Esophagus squamous epithelium (tissue), 4 donors: ENCODE measurements around the gene DLG5.

Source experiments
- POLR2A ChIP-seq, 4 donors: fragments of 450-650 bp; IDR thresholded peaks; one replicate each; pipeline ENCODE4 v1.6.1; 2017; ENCODE audit warnings: antibody characterized with exemption in 4 of 4, mild to moderate bottlenecking in 4 of 4, moderate library complexity in 3 of 4
- TF ChIP-seq, protein P1 (sequence below), 6 experiments: fragments of 450-650 bp in 4 of 6; fragments of 200-600 bp in 2 of 6; sonication (generic) in 2 of 6; IDR thresholded peaks; one replicate each; pipeline ENCODE4 v1.5.1; 2016 to 2019; ENCODE audit warnings: antibody characterized with exemption in 6 of 6, mild to moderate bottlenecking in 4 of 6, moderate library complexity in 4 of 6

DNA sequence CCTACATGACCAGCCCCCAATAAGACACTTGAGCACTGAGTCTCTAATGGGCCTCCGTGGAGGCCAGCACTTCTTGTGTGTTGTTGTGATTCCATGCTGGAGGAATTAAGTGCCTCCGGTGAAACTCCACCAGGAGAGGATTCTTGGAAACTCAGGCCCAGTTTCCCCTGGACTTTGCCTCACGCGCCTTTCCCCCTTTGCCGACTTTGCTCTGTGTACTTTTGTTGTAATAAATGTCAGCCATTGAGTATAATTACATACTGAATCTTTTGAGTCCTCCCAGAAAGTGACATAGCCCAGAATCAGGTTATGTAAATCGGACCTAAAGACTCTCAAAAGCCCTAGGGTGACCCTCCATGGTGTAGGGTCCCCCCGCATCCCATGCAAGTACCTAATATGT, 82.4 kb downstream of the DLG5 start:
- TF ChIP-seq, protein P1, sequence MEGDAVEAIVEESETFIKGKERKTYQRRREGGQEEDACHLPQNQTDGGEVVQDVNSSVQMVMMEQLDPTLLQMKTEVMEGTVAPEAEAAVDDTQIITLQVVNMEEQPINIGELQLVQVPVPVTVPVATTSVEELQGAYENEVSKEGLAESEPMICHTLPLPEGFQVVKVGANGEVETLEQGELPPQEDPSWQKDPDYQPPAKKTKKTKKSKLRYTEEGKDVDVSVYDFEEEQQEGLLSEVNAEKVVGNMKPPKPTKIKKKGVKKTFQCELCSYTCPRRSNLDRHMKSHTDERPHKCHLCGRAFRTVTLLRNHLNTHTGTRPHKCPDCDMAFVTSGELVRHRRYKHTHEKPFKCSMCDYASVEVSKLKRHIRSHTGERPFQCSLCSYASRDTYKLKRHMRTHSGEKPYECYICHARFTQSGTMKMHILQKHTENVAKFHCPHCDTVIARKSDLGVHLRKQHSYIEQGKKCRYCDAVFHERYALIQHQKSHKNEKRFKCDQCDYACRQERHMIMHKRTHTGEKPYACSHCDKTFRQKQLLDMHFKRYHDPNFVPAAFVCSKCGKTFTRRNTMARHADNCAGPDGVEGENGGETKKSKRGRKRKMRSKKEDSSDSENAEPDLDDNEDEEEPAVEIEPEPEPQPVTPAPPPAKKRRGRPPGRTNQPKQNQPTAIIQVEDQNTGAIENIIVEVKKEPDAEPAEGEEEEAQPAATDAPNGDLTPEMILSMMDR (IDR thresholded peaks at IDR 0.05): no peak
- TF ChIP-seq POLR2A (IDR thresholded peaks at IDR 0.05): no peak
